ENCODE results near the gene PAN2.

Gene PAN2

GRCh38 chr12:56266693-56267442 lies 66.9 kb downstream of the PAN2 start, which contains the start of gene COQ10A:
Gene COQ10A, plus strand, starts transcription at chr12:56266942. Its CDS starts 177 bp downstream, at chr12:56267119.
- peak; percentile 70 for DNase-seq
